Suprapubic skin (tissue), 3 donors: ENCODE measurements around the gene ZNF426.
"Not testable (repeated sequence)": the region's sequence is repeated elsewhere in the genome, so short reads cannot be mapped to it uniquely, and the experiment has no call there.

ENCODE experiments used
- POLR2AphosphoS5 ChIP-seq, 3 donors: sonication (generic); formaldehyde crosslinking; IDR thresholded peaks; one replicate each; pipeline ENCODE4 v1.6.1; 2017; ENCODE audit warnings: antibody characterized with exemption in 3 of 3
- TF ChIP-seq, protein P1 (sequence below), 2 donors: fragments of 200-600 bp in 1 of 2; fragments of 450-650 bp in 1 of 2; sonication (generic) in 1 of 2; IDR thresholded peaks; one replicate each; pipeline ENCODE4 v1.5.1; 2016 to 2019; ENCODE audit warnings: antibody characterized with exemption in 2 of 2, mild to moderate bottlenecking in 1 of 2, moderate library complexity in 1 of 2

- TF ChIP-seq, protein P1, sequence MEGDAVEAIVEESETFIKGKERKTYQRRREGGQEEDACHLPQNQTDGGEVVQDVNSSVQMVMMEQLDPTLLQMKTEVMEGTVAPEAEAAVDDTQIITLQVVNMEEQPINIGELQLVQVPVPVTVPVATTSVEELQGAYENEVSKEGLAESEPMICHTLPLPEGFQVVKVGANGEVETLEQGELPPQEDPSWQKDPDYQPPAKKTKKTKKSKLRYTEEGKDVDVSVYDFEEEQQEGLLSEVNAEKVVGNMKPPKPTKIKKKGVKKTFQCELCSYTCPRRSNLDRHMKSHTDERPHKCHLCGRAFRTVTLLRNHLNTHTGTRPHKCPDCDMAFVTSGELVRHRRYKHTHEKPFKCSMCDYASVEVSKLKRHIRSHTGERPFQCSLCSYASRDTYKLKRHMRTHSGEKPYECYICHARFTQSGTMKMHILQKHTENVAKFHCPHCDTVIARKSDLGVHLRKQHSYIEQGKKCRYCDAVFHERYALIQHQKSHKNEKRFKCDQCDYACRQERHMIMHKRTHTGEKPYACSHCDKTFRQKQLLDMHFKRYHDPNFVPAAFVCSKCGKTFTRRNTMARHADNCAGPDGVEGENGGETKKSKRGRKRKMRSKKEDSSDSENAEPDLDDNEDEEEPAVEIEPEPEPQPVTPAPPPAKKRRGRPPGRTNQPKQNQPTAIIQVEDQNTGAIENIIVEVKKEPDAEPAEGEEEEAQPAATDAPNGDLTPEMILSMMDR (IDR thresholded peaks at IDR 0.05) = not testable (repeated sequence)
- TF ChIP-seq POLR2AphosphoS5 (IDR thresholded peaks at IDR 0.05) = not testable (repeated sequence)
Measured at GRCh38 chr19:9582081-9582725, 43.8 kb upstream of the ZNF426 start.
